Mesenteric fat pad (tissue), 1 donor: Measurements from ENCODE around the gene MDP1. TPM values are rescaled to one million over a fixed set of nuclear protein-coding genes. Genes with fewer than 3 reads are reported as not detected.
"Not testable (repeated sequence)": the region's sequence is repeated elsewhere in the genome, so short reads cannot be mapped to it uniquely, and the experiment has no call there.

Experiments used
- DNase-seq: peaks from one replicate; pipeline ENCODE4 v3.0.0-alpha.2; 2020; ENCODE audit warnings: low spot score
- total RNA-seq: library from RNA; stranded (reverse); fragmentation: NEBNext Ultra II Directional; extraction: Animal tissue kit (Norgen Biotek cat#: 25700); gene quantifications from one replicate; pipeline ENCODE4 v1.2.1, GENCODE V29; 2021
- donor health status: DM: yes; HTN: yes; CAD: no.

The MDP1 gene
- total RNA-seq, 1 donor from 2014 or later, result 10.3 TPM

DNA sequence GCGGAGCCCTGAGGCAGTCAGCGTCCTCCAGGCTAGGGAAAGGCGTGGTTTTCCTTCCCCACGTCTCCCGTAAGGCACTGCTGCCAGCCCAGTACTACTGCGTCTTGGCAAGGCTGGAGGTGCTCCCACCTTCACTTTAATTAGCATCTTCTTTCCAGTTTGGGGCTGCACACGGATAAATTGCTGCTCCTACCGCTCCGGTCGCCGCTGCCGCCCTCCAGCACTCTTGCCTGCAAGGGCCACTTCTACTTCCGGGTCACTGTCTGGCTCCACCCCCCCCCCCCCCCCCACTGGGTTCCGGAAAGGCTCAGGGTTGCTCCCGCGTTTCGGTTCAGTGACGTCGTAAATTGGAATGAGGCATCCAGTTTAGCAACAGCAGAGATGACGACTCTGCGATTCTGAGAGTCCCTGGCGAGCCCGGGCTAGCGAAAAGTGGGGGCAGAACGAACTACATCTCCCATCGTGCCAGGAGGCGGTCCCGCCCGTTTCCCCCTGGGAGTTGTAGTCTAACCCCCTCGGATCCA, 16.3 kb upstream of the MDP1 start, which contains the start of gene NEDD8:
Gene NEDD8 (minus strand): TSS at position 247 of the 524 bp plus-strand sequence. CDS start 100 bp downstream, at position 147.
- peak; percentile 96 for DNase-seq

DNA sequence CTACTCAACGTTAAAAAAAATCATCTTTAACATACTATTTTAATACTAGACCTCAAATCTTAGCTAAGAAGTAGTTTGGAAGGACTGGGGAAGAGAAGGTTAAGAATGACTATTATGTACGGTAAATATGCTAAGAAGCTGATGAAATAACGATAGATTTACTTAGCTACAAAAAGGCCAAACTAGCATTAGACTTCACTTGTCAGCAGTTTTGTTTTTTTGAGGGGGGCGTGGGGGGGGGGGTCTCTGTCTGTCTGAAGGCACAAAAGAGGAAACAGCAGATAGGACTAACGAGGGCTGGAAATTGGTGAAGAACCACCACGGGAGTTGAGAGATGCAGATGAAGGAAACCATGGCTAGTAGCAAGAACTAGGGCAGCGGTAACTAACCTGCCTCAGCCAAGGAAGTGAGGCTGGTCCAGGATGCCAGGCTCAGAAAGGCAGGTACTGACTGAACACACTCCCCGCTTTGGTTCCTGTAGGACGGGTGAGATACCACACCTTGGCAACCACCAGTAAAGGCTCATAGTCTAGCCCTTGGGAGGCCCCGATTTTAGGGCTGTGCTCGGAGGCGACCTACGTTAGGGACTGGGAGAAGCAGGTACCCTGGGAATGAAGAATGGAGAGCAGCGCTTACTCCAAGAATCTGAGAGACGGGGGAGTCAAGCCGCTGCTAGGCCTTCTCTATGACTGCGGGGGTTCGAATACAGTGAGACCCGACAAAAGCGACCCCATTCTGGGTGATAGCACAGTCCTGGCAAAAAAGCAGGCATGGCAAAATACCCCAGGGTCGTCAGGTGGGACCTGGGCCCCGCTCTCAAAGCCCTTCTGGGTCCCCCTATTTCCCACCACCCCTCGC, 15.6 kb upstream of the MDP1 start:
- peak; percentile 71 for DNase-seq

DNA sequence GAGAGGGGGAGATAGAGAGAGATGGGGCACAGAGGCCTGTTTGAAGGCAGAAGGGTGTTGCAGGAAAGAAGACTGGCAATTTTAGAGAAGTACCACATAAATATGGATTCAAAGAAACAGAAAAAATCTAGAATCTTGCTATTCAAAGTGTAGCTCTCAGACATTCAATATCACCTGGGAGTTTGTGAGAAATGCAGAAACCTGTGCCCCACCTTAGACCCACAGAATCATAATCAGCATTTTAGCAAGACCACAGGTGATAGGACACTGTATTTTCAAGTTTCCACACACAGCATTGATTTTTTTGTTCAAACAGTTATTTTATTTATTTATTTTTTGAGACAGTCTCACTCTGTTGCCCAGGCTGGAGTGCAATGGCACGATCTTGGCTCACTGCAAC, 13.0 kb upstream of the MDP1 start:
- DNase-seq, result no peak

DNA sequence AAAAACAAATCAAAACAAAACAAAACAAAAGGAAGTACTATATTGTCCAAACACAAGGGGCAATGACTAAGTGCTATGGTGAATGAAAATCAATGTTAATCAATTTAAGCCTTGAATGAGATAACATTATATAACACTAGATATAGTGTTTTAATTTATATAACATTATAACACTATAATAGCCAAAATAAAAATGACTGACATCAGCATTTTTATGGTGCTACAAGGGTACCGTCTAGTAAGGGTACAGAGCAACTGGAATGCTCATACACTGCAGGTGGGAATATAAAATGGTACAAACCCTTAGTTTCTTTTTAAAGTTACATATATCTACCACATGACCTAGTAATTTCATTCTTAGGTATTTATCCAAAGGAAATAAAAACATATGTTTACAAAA, 10.6 kb upstream of the MDP1 start:
- DNase-seq, result no peak

DNA sequence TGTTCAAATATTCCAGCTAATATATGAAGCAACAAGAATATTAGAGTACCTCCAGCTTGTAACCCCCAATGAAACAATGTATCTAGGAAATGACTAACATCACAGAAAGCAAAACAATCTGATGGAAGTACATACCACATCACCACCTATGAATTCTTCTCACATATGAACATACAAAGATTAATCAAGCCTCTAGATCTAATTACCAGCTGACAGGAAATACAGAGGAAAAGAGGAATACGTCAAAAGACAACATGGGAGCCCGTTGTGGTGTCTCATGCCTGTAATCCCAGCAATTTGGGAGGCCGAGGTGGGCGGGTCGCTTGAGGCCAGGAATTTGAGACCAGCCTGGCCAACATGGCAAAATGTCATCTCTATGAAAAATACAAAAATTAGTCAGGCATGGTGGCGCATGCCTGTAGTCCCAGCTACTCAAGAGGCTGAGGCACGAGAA, 8.8 kb upstream of the MDP1 start:
- DNase-seq, result peak; percentile 12

DNA sequence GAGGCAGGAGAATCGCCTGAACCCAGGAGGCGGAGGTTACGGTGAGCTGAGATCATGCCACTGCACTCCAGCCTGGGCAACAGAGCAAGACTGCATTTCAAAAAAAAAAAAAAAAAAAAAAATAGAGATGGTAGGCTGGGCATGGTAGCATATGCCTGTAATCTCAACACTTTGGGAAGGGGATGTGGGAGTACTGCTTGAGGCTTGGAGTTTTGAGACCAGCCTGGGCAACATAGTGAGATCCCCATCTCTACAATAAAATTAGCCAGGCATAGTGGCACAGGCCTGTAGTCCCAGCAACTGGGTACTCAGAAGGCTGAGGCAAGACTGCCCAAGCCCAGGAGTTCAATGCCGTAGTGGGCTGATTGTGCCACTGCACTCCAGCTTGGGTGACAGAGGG, 7.1 kb upstream of the MDP1 start:
- peak; percentile 28 for DNase-seq

DNA sequence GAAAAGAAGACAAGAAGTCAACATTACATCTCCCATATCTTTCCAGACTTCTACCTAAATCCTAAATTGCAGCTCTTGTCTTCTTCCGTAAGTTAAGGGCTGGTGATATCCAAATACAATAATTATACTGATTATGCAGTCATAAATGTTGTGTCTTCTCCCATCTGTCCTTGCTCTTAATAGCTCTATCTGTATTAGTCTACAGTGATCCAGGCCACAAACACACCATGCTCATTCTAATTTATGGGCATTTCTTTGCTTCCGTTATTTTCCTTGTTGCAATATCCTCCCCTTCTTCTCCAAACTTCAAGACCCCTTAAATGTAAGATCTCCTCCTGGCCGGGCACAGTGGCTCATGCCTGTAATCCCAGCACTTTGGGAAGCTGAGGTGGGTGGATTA, 3.7 kb upstream of the MDP1 start:
- DNase-seq, result no peak

DNA sequence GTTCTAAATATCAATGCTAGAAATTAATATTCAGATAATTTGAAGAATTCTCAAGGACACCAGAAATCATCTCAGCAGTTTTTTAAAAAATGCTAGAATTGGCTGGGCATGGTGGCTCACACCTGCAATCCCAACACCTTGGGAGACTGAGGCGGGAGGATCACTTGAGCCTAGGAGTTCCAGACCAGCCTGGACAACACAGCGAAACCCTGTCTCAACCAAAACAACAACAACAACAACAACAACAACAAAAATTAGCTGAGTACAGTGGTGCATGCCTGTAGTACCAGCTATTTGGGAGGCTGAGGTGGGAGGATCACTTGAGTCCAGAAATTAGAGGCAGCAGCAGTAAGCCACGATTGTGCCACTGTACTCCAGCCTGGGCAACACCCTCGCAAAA, 3.2 kb upstream of the MDP1 start:
- no peak for DNase-seq

DNA sequence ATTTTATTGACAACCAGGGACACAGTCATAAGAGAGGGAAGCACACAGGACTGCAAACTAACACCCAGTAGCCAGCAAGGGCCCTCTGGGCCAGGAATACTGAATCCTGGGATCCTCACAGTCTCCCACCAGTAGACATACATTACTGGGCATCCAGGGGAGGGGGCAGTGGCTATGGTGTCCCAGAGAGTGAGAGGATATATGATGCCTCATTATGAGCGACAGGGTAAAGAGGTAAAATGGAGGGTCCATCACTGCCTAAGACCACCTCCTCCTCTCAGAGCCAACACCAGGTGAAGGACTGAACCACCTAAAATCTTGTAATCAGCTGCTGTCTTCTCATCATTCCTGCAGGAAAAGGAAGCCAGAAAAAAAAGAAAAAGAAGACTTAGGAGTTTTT, 1.0 kb upstream of the MDP1 start:
- DNase-seq, result not testable (repeated sequence)

DNA sequence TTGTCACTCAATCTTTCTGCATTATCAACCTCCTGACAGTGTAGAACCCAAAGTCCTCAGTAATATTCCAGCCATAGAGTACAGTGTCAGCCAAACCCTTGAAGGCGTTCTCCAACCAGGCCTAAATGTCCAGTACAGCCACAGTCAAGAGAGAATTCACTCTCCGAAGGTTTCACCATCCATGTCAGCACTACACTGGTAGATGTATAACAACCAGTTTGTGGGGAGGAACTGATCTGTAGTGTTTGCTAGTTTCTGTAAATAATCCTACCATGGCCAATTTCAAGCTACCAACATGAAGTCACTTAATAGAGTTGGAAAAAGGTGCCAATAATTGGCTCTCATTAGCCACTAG, 456 bp upstream of the MDP1 start:
- DNase-seq, result no peak

DNA sequence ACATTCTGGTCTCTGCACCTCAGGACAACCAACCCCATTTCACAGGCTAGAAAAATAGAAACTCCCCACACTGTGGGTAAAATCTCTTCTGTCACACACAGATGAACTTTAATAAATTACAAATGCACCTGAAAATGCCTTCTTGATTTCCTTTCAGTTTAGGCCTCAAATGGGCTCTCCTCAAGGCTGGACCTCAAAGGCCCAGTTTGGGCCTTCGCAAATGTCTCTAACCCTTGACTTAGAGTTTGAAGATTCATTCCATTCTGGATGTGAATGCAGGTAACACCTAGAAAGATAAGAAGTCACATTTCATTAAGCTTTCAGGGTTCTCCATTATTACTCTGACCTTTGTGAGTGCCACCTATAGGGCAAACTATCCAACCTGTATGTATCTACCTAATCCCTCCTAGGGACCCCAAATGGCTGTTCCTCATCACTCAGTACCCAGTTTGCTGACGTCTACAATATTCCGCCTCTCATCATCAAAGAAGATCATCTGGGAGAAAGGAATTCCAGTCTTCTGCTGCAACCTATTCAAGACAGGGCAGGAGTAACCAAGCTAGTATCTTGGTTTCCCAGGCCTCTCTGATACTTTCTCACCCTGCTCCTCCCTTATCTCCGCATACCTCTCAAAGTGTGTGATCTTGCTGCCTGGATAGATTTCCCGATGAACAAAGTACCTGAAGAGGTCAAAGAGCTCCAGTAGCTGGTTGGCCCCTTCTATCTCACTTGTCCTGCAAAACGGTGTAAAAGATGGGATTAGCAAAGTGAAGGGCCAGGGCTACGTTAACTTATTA, 1.8 kb downstream of the MDP1 start:
- no peak for DNase-seq

DNA sequence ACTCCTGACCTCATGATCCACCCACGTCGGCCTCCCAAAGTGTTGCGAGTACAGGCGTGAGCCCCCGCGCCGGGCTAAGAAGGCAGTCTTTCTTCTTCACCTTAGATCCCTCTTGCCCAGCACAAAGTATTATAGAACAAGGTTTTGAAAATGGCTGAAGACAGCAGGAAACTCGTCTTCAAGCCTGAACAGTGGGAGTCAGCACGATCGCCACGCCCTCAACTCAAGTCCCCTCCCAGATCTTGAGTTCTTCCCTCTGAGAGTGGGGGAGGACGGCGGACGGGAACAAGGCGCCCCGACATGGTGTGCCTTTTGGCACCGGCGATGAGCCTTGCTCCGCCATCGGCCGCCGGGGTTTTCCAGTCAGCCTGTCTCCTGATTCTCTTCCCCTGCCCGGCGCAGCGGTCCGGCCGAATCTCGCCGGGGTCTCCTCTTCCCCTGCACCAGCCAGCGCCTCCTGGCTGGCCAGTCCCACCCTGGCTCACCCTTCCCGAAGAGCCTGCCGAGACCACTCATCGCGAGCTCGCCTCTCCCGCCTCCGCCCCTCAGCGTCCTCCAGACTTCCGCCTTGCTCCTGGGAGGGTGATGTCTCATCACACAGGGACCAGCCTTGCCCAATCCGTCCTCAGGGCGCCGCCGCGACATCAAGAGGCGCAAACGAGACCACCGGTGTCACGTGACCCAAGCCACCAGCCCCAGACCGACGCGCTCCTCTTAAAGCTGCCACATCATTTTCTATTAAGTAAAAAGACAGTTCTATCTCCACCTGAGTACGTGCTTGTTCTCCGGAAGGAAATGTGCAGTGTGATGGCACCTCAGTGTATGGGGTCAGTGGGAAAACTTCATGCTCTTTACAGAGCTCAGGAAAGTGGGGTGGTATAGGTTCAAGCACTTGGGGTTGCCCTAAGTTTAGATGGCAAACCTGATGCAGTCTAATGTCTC, 2.7 kb downstream of the MDP1 start, which contains the start of gene CHMP4A:
Gene CHMP4A (minus strand): TSS at position 565 of the 942 bp plus-strand sequence. CDS start 49 bp downstream, at position 516.
- DNase-seq, result peak; percentile 98

DNA sequence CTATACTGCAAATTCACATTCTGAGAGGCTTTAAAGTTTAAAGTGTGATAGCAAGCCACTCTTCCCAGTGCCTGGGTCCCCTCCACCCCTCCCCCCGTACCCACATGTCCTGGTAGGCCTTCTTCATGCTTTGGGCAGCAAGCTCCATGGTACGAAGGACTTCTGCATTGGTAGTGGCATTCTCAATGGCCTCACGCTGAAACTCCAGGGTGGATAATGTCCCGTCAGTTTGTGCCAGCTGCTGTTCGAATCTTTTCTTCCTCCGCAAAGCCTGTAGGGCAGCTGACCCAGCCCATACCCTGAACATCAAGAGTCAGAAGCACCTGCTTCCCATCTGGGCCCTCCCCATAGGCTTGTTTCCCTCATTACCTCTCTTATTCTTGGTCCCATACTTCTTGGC, 4.6 kb downstream of the MDP1 start:
- DNase-seq, result no peak

DNA sequence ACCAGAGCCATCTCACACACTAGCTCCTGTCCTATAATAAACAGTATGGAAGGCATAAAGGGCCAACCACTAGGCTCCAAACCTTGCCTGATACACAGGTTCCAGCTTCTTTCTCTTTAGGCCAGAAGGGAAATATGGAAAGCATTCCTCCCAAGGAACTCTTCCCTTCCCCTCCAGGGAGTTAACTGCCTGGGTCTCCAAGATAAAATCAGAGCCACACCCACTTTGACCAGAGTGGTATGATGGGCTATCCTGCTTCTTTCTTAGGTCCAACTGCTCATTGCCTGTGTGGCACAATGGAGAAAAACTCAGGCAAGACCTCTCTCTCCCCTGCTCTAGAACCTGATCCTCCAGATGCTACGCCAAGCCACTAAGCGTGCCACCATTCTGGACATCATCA, 8.2 kb downstream of the MDP1 start:
- DNase-seq, result no peak

DNA sequence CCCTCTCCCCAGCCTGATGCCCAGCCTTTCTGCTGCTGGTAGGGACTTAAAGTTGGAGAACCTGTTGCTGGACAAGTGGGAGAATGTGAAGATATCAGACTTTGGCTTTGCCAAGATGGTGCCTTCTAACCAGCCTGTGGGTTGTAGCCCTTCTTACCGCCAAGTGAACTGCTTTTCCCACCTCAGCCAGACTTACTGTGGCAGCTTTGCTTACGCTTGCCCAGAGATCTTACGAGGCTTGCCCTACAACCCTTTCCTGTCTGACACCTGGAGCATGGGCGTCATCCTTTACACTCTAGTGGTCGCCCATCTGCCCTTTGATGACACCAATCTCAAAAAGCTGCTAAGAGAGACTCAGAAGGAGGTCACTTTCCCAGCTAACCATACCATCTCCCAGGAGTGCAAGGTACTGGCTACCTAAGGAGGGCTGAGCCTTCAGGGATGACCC, 8.7 kb downstream of the MDP1 start:
- no peak for DNase-seq

DNA sequence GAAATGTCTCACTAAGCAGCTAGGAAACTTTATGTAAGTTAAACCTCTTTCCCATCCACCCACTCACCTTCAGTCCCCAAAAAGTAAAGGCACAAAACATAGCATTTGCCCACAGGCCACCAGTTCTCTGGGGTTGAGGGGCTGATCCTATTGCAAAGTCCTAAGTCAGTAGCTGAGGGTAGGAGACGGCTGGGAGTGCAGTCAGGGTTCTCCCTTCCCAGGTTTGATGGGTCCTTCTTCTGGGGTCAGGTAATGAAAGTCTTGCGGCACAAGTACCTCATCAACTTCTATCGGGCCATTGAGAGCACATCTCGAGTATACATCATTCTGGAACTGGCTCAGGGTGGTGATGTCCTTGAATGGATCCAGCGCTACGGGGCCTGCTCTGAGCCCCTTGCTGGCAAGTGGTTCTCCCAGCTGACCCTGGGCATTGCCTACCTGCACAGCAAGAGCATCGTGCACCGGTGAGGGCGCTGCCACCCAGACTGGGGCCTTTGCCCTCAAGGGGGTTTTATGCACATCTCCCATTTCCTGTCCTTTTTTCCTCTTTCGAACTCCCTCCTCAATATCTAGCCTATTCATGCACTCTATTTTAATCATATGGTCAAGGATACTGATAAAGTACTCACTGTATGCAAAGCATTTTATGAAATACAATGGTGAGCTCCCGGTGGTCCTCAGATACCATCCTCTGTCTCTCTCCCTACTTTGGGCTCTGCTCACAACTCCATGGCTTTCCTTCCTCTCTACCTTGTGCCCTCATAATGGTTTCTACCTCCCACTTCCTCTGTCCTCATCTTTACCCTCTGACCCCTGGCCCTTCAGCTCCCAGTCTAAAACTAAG, 9.4 kb downstream of the MDP1 start:
- DNase-seq, result no peak

DNA sequence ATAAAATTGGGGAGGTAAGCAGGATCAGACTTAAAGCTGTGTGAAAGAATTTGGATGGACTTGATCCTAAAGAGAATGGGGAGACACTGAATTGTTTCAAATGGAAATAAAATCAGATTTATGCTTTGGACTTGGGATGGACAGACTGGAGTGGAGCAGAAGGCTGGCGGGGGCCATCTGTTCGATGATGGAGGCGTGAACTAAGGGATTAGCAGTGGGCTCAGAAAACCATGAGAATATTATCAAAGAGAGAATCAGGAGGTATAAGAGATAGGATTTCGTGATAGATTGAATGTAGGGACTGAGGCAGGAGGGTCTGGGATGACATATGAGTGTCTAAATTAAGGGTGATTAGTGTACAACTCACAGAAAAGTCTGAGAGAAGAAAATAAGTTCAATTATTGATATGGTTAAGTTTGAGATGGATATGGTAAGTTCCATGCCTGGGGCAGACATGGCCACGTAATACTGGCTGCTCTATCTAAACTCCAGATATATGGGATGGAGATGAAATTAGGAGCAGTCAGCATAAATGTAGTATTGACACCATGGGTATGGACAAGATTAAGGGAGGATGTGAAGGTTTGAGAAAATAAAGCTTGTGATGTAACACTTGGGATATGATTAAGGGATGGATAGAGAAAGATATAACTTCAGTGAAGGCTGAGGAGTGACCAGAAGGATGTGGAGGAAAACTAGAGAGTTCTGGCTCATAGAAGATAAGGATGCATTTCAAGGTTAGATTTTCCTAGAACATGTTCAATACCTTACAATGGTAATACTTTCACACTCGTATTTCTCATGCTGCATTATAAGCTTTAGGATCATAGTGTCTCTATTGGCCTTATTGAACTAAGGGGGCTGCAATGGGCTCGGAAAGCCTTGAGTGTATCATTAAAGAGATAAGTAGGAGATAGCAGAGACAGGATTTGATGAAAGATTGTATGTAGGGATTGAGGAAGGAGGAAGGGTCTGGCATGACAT, 11.4 kb downstream of the MDP1 start:
- DNase-seq, result no peak

DNA sequence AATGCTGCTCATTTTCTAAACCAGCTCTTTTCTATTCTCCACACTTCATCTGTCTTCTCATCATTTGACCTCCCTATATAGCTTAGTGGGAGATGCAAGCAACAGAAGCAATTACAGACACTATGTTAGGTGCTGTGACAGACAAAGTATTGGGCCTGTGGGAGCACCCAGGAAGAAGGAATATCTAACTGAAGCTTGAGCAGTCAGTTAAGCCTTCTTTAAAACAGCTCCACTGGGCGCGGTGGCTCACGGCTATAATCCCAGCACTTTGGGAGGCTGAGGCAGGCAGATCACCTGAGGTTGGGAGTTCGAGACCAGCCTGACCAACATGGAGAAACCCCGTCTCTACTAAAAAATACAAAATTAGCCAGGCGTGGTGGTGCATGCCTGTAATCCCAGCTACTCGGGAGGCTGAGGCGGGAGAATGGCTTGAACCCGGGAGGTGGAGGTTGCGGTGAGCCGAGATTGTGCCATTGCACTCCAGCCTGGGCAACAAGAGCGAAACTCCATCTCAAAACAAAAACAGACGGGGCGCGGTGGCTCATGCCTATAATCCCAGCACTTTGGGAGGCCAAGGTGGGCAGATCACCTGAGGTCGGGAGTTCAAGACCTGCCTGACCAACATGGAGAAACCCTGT, 12.5 kb downstream of the MDP1 start:
- not testable (repeated sequence) for DNase-seq
